Thyroid gland (tissue), 4 donors: ENCODE results near the gene USP38. TPM values are rescaled to one million over a fixed set of nuclear protein-coding genes. Genes with fewer than 3 reads are reported as not detected.

Source experiments
- DNase-seq, 2 donors: peaks; one replicate each; pipeline ENCODE4 v3.0.0-alpha.2; 2019
- H3K27ac ChIP-seq, 3 donors: fragments of 200-600 bp; sonication (generic); 1 replicate in 2 of 3; 2 replicates in 1 of 3; pipeline ENCODE4 v1.5.1; 2016 to 2019; ENCODE audit warnings: mild to moderate bottlenecking in 1 of 3, moderate library complexity in 1 of 3
- H3K27me3 ChIP-seq: fragments of 200-600 bp; sonication (generic); one replicate; pipeline ENCODE4 v1.5.1; 2019
- H3K36me3 ChIP-seq, 2 donors: fragments of 200-600 bp; sonication (generic); one replicate each; pipeline ENCODE4 v1.5.1; 2016 to 2019
- H3K4me1 ChIP-seq, 2 donors: fragments of 200-600 bp; sonication (generic); one replicate each; pipeline ENCODE4 v1.5.1; 2017 to 2019
- H3K4me3 ChIP-seq, 3 donors: fragments of 200-600 bp; sonication (generic); replicated peaks in 1 of 3; 1 replicate in 2 of 3; 2 replicates in 1 of 3; pipeline ENCODE4 v1.5.1; 2016; ENCODE audit warnings: mild to moderate bottlenecking in 1 of 3
- H3K9me3 ChIP-seq: fragments of 200-600 bp; sonication (generic); one replicate; pipeline ENCODE4 v1.5.1; 2017
- POLR2A ChIP-seq, 2 donors: fragments of 450-650 bp; IDR thresholded peaks; one replicate each; pipeline ENCODE4 v1.6.1; 2017; ENCODE audit warnings: antibody characterized with exemption in 2 of 2, mild to moderate bottlenecking in 2 of 2, moderate library complexity in 1 of 2
- WGBS, 2 donors: methylation state at CpG; one replicate each; pipeline ENCODE4 v1.1.5; 2017; 5-methylcytosine and 5-hydroxymethylcytosine counted together
- intact Hi-C: fragments of 100-400 bp; cut with DNase I; formaldehyde crosslinking; loops from one replicate; pipeline ENCODE4 v1.15.1; 2023
- total RNA-seq, 4 donors: library from RNA; depleted of rRNA; stranded (reverse); fragments of >200 nt; gene quantifications; one replicate each; pipeline ENCODE4 v1.2.3, GENCODE V29; 2016
- TF ChIP-seq, protein P1 (sequence below), 6 experiments: fragments of 200-600 bp in 3 of 6; fragments of 450-650 bp in 3 of 6; sonication (generic) in 3 of 6; IDR thresholded peaks; one replicate each; pipeline ENCODE4 v1.5.1; 2016 to 2019; ENCODE audit warnings: antibody characterized with exemption in 6 of 6, mild to moderate bottlenecking in 2 of 6, inconsistent platforms in 1 of 6, moderate library complexity in 1 of 6

The USP38 gene, protein sequence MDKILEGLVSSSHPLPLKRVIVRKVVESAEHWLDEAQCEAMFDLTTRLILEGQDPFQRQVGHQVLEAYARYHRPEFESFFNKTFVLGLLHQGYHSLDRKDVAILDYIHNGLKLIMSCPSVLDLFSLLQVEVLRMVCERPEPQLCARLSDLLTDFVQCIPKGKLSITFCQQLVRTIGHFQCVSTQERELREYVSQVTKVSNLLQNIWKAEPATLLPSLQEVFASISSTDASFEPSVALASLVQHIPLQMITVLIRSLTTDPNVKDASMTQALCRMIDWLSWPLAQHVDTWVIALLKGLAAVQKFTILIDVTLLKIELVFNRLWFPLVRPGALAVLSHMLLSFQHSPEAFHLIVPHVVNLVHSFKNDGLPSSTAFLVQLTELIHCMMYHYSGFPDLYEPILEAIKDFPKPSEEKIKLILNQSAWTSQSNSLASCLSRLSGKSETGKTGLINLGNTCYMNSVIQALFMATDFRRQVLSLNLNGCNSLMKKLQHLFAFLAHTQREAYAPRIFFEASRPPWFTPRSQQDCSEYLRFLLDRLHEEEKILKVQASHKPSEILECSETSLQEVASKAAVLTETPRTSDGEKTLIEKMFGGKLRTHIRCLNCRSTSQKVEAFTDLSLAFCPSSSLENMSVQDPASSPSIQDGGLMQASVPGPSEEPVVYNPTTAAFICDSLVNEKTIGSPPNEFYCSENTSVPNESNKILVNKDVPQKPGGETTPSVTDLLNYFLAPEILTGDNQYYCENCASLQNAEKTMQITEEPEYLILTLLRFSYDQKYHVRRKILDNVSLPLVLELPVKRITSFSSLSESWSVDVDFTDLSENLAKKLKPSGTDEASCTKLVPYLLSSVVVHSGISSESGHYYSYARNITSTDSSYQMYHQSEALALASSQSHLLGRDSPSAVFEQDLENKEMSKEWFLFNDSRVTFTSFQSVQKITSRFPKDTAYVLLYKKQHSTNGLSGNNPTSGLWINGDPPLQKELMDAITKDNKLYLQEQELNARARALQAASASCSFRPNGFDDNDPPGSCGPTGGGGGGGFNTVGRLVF
- 10 to 100 TPM; 21.8 to 39.8 (median 29.9) TPM for total RNA-seq

DNA sequence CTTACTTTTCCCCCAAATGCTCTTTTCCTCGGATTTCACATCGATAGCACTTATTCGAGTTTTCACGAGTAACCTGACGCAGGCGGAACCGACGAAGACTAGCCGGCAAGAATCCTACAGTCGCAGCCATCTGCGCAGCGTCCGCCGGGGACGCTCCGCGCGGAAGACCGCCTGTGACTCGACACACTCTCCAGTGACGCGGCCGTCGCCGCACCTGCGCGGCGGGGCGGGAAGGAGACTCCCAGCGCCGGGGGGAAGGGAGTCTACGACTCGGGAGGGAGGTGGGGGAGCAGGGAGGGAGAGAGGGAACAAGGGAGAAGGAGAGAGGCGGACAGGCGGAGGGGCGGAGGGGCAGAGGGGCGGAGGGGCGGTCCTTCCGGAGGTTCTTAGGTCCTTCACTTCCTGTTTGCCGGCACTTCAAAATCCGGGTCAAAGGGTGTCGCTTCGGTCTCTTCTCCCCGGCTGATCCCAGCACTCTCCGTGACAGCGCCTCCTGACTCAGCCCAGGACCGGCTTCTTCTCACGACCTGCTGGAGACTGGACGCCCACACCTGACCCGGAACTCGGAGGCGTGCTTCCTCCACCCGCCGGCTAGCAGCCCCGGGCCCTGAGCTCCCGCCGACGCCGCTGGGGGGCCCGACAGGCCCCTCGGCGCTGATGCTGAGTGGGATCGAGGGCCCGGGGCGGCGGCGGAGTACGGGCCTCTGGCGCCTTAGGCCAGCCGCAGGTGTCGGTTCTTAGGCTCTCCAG lies at the start of gene USP38:
Gene USP38 (plus strand): TSS at position 415 of the 750 bp plus-strand sequence. CDS start 534 bp downstream, outside the sequence.
- Histone ChIP-seq H3K9me3 (no peaks in the 10 kb centered on the region), H3K27ac (peak within 1 kb of the TSS; percentile 88 to 96 (median 93)), H3K36me3 (no peaks in the 10 kb centered on the region), H3K27me3 (no peaks in the 10 kb centered on the region), H3K4me1 (peaks cover 23 to 25% of the 10 kb centered on the region in 2 donors), H3K4me3 (peak within 1 kb of the TSS; percentile 71 to 95 (median 82))
- DNase-seq = peak; percentile 96 to 98
- 1% methylated on average over 40 to 47 of the region's 71 CpGs for WGBS, 2 donors
- TF ChIP-seq, protein P1, sequence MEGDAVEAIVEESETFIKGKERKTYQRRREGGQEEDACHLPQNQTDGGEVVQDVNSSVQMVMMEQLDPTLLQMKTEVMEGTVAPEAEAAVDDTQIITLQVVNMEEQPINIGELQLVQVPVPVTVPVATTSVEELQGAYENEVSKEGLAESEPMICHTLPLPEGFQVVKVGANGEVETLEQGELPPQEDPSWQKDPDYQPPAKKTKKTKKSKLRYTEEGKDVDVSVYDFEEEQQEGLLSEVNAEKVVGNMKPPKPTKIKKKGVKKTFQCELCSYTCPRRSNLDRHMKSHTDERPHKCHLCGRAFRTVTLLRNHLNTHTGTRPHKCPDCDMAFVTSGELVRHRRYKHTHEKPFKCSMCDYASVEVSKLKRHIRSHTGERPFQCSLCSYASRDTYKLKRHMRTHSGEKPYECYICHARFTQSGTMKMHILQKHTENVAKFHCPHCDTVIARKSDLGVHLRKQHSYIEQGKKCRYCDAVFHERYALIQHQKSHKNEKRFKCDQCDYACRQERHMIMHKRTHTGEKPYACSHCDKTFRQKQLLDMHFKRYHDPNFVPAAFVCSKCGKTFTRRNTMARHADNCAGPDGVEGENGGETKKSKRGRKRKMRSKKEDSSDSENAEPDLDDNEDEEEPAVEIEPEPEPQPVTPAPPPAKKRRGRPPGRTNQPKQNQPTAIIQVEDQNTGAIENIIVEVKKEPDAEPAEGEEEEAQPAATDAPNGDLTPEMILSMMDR (IDR thresholded peaks at IDR 0.05) = peak in 3 of 6 experiments; percentile 7 to 30 (median 10)
- peak; percentile 47 to 92 for TF ChIP-seq POLR2A (IDR thresholded peaks at IDR 0.05)
- intact Hi-C loops = loop anchor here (10.0 kb wide), 1 partner anchor 150 kb away; the partner anchor contains the start of gene GAB1

GRCh38 chr4:143135358-143135757 lies 49.4 kb upstream of the USP38 start:
- H3K4me3 ChIP-seq = no peak overlapping the region
- TF ChIP-seq, protein P1 (IDR thresholded peaks at IDR 0.05) = no peak
- TF ChIP-seq POLR2A (IDR thresholded peaks at IDR 0.05) = no peak
- 86 to 90% methylated on average over 5 of the region's 5 CpGs for WGBS, 2 donors
- no peak for DNase-seq
- H3K9me3 ChIP-seq = no peaks in the 10 kb centered on the region
- intact Hi-C loops = no loop called here
- H3K27me3 ChIP-seq = no peaks in the 10 kb centered on the region
- H3K4me1 ChIP-seq = no peaks in the 10 kb centered on the region
- no peaks in the 10 kb centered on the region for H3K36me3 ChIP-seq
- no peak overlapping the region for H3K27ac ChIP-seq

GRCh38 chr4:143140696-143141095 lies 44.0 kb upstream of the USP38 start:
- intact Hi-C loops = no loop called here
- WGBS, 2 donors = 68 to 85% methylated on average over 4 of the region's 4 CpGs
- no peaks in the 10 kb centered on the region for H3K27me3 ChIP-seq
- TF ChIP-seq POLR2A (IDR thresholded peaks at IDR 0.05) = no peak
- TF ChIP-seq, protein P1 (IDR thresholded peaks at IDR 0.05) = no peak
- DNase-seq = no peak
- H3K4me1 ChIP-seq = no peaks in the 10 kb centered on the region
- H3K36me3 ChIP-seq = no peaks in the 10 kb centered on the region
- no peaks in the 10 kb centered on the region for H3K9me3 ChIP-seq
- no peak overlapping the region for H3K27ac ChIP-seq
- H3K4me3 ChIP-seq = no peak overlapping the region

GRCh38 chr4:143148521-143148920 lies 36.2 kb upstream of the USP38 start:
- no peak for DNase-seq
- intact Hi-C loops = no loop called here
- H3K27me3 ChIP-seq = no peaks in the 10 kb centered on the region
- H3K4me1 ChIP-seq = no peaks in the 10 kb centered on the region
- H3K36me3 ChIP-seq = no peaks in the 10 kb centered on the region
- no peak overlapping the region for H3K4me3 ChIP-seq
- no peaks in the 10 kb centered on the region for H3K9me3 ChIP-seq
- 79 to 83% methylated on average over 2 of the region's 2 CpGs for WGBS, 2 donors
- no peak for TF ChIP-seq POLR2A (IDR thresholded peaks at IDR 0.05)
- TF ChIP-seq, protein P1 (IDR thresholded peaks at IDR 0.05) = no peak
- no peak overlapping the region for H3K27ac ChIP-seq
